ENCODE measurements around the gene TSNAXIP1.

DNA sequence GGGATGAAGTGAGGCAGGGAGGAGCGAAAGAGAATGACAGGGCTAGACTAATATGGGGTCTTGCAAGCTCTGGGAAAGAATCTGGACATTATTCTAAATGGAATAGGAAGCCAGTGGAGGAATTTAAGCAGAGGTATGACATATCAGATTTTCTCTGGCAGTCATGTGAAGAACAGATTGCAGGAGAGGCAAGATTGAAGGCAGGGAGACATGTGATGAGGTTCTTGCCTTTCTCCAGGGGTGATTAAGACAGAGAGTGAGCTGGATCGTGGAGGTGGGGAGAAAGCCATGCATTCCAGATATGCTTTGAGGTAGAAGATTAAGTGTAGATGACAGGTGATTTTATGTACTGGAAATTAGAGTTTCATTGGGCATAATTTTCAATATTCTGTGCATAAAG, 31.1 kb downstream of the TSNAXIP1 start:
- TF ChIP-seq EP300 (IDR thresholded peaks at IDR 0.05) (no peak), POLR2A (IDR thresholded peaks at IDR 0.05) (no peak), POLR2AphosphoS5 (IDR thresholded peaks at IDR 0.05) (no peak)
- TF ChIP-seq, protein P1, sequence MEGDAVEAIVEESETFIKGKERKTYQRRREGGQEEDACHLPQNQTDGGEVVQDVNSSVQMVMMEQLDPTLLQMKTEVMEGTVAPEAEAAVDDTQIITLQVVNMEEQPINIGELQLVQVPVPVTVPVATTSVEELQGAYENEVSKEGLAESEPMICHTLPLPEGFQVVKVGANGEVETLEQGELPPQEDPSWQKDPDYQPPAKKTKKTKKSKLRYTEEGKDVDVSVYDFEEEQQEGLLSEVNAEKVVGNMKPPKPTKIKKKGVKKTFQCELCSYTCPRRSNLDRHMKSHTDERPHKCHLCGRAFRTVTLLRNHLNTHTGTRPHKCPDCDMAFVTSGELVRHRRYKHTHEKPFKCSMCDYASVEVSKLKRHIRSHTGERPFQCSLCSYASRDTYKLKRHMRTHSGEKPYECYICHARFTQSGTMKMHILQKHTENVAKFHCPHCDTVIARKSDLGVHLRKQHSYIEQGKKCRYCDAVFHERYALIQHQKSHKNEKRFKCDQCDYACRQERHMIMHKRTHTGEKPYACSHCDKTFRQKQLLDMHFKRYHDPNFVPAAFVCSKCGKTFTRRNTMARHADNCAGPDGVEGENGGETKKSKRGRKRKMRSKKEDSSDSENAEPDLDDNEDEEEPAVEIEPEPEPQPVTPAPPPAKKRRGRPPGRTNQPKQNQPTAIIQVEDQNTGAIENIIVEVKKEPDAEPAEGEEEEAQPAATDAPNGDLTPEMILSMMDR (IDR thresholded peaks at IDR 0.05), result no peak
